EH (cell line): ENCODE data around the gene THSD4.

Experiments
- DNase-seq: peaks from one replicate; pipeline ENCODE4 v3.0.0-alpha.2; 2015; ENCODE audit warnings: low read depth

The THSD4 gene

DNA sequence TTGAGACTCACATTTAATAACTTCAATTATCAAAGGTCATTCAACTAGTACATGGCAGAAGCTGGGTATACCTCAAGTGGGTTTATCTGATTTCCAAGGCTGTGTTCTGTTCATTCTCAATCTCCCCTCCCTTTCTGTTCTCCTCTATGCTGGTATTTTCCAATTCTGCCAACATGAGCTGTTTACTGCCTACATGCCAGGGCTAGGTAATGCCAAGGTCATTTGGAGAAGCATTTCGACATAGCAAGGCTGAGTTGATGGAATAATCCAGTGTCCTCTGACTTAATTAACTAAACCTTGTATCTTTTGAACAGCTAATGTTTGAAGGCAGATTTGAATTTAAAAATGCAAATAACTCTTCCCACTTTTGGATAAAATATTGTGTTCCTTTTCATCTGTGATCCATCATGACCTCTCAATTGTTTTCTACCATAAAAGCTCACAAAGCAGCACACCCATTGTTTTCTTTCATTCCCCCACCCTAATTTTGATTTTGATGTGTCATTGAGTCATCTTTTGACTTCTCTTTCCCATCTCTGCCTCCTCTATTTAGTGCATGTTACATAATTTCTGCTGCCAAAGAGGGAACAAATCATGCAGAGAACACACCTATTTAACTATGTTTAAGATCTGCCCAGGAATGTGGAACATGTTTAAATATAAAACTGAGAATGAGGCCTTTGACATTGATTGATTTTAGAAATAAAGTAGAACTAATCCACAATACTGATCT is 386.2 kb downstream of the THSD4 start:
- no peak for DNase-seq

DNA sequence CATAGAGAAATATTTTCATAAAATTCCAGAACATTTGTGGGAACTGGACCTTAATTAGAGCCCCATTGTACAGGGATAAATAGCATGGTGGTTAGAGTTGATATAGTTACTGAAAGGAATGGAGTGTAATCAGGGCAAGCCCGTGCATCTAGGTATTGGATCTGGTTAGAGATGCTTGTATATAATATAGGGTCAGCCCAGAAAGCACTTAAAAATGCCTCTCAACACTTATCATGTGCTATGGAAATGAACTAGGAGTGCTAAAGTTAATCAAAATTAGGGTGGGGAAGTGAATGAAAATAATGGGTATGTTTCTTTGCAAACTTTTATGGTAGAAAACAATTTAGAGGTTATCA is 386.8 kb downstream of the THSD4 start:
- DNase-seq = no peak

DNA sequence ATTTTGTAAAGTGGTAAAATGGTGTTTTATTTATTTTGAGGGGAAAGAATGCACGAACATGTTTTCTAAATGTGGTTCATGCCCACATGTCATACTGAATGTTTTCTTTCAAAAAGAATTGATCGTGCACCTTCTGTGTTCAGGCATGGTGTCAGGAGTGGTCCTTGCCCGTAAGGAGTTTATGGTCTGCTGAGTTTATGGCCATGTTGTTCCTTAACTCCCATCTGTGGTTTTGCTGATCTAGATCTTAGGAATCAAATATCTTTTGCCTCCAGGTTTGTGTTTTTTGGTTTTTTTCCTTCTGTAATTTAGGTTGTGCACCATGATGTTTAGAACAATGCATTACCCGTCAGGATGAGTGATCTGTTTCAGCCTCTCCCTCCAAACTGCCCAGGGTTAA is 390.7 kb downstream of the THSD4 start:
- DNase-seq = no peak

DNA sequence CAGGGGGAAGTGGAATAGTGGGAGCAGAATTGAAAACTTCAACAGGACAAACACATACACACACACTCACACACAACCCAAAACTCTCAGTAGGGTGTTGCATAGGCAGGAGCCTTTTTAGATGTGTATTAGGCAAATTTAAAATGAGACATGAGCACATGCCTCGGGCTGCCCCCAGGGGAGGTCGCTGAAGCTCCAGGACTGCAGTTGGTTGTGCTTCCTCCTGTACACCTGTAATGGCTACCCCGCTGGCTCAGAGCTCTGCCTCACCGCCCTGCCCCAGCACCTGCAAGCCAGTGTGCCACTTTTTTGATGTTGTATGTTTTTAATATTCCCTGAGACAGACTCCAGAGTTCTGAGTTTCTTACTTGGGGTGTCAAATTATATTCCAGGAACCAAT is 391.7 kb downstream of the THSD4 start:
- DNase-seq = no peak

DNA sequence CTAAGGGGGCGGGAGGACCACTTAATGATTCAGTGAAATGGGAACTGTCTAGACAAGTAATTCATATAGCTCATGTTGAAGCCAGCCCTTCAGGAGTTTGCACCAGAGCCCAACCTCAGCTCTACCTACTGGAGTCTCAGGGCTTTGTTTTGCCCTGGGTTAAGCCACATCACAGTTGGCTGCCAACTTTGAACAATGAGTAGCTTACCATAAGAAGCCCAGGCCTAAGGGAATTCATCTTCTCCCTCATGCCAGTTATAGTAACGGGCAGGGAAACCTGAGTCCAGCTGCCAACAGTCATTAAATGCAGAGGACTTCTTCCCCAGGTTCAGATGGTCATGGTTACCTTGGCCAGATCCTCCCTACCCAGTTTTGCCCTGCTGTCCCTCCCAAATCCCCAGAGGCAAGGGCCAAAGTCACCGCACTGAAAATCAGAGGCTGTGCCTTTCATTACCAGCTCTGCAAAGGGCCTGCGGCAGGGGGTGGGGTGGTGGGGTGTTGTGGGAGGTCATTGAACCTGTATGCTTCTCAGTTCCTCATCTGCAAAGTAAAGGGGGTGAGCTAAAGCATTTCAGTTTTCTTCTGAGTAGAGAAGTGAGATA is 392.9 kb downstream of the THSD4 start:
- DNase-seq = no peak

DNA sequence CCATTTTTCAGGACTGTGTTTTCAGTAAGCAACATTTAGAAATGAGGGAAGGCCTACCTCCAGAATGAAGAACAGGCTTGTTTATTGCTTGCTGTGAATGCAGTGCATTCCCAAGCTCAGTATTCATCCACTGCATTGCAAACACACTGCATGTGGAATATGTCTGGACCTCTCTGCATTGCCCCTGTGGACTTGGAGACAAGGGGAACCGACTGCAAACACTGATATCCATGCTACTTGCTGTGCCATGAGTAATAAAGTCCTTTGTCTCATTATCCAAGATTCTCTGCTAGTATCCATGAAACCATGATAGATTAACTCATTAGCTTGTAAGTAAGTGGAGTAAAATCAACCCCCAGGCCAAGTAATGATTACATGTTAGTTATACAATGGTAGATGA is 393.9 kb downstream of the THSD4 start:
- no peak for DNase-seq

DNA sequence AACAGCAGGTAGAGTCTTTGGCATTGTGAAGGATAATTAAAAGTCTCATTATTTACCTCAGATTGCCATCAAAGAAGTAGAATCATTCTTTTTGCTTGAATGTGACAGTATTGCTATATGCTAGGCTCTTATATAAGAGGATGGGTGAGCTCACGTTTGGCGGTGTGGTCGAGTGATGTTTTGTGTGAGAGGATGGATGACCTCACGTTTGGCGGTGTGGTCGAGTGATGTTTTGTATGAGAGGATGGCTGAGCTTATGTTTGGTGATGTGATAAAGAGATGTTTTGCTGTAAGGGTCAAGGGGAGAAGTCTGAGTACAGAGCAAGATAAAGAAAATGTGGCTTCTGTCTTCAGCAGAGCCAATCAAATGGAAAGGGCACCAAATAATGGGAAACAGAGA is 395.5 kb downstream of the THSD4 start:
- DNase-seq = no peak

DNA sequence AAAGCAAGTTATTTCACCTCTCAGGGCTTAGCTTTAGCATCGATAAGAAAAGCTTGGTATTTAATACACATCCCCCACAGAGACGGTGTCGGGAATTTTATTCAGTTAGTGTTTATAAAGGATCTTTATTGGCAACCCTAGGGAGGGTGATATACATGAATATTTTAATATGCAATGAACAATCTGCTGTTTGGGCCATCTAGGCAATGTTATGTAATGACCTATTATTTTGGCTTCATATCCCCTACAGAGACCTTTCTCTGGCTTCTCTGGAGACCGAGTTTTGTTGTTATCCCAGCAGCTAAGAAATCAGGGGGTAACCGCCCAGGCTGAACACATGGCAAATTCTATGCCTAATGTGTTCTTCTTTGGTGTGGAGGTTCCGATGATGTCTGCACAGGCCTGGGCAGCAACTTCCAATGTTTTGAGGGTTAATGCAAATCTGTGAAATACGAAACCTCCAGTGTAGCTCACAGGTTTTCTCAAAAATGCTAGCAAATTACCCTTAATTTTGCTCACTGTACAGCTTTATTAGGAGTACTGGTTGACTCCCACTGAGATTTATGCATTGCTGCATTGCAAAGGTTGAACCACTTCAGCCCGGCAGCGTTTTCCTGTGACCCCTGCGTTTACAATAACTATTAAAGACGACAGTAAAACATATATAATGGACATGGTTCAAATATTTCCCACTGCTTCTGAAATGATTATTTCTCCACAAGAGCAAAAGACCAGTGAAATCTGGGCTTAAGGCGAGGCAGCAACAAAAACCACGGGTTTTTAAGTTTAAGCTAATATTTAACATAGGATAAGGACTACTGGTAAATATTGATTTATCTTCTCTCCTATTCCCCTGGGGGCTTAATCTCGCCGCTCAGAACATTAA is 396.8 kb downstream of the THSD4 start:
- no peak for DNase-seq

DNA sequence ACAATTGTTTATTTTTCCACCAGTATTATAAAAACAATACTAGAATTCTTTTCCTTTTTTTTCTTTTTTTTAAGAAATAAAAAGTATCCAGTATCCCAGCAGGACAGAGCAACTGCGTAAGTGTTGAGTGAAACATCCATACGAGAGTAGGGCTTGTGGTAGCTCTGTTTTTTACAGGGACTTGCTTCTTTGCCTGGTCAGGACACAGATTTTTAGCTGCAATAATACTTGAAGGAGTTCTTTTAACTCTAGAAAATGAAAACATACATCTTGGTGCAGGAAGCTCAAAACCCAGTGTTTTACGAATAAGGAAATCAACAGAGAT is 397.4 kb downstream of the THSD4 start:
- DNase-seq = no peak

DNA sequence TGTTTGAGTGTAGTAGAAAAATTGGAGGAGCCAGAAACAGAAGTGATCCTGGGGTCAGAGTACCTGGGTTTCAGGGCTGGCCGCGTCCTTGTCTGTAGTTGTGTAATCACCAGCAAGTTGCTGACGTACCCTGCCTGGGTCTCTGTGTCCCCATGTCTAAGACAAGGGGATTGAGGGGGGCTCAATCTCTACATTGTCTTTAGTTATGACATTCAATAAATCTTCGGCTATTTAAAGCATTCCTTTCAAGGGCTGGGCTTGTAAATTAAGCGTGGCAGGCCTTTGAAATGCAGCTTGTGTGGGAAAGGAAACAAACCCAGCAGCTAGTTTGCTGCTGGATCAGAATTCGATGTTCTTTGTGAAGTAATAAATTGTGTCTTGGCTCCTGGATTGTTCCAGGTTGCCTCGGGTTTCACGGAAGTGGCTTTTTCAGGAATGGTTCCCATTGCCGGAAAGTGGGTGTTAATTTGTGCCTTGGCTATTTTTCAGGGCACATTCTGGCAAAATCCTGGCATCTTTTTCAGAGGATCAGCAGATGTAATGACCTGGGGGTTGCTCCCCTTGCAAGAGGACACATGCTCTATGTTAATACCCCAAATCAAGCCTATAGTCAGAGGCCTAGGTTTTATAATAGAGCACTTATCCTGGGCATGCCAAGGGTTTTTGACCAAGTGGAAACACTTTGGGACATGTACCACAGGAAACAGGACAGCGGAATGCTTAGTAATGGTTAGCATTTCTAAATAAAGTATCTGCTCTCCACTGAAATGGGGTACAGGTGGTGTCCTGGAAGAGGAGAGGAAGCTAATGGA is 400.3 kb downstream of the THSD4 start:
- DNase-seq = peak; percentile 6

DNA sequence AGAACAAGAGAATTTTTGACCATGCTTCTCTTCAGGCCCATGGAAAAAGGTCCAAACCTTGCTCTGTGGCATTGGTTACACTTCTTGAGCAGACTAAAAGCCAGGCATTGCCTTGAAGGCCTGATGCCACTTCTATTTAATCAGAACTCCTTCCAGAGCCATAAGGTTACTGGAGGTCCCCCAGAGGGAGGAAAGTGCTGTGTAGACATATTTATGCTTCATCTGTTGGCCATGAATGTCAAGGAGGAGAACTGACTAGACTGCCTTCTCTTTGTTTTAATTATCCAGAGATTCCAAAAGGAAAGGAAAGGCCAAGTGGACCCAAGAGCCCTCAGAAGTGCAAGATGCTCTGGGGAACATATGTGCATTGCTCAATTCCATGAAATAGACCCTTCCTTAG is 402.5 kb downstream of the THSD4 start:
- no peak for DNase-seq

DNA sequence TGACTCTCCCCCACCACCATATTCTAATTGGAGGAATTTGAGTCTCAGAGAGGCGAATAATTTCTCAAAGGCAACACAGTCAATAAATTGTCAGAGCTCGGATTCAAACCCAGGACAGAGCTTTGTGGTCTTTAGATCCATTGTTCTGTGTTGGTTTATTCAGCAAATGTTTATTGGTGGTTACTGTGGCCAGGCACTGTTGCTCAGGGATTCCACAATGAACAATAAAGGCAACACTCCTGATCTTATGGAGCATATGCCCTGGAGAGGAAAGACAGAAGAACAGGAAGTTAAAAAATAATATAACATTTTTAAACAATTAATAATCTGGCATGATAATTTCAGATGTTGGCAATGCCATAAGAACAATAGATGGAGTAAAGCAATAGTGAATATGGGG is 403.4 kb downstream of the THSD4 start:
- DNase-seq = no peak

DNA sequence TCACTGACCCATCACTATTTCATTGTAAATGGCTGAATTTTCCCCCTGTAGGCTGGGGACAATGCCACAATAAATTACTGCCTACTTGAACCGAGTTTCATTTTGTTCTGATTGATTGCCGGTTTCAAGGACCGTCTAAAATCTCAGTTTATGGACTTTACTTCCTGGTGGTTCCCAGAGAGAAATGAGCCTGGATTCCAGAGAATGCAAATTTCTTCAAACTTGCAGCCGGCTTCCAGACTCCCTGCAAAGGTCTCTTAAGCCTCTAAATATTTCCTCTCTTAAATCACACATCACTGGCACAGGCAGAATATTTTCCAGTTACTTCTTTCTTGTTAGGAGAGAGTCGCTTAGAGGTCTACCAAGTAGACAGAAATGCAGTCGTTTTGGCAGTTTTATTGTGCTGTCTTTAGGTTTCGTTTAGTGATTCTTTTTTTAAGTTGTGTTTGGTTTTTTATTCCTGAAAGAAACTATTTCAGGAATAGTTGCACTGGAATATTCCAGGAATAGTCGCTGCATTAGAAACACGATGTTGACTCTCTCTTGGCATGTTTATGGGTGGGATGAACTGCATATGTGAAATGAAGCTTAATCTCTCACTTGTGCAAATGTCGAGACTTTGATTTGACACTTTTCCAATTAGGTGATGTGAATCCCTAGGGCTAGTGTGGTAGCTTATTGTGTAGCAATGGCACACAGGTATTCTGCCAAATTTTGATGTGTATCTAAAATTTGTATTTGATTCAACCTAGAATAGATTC is 411.0 kb downstream of the THSD4 start:
- peak; percentile 80 for DNase-seq

DNA sequence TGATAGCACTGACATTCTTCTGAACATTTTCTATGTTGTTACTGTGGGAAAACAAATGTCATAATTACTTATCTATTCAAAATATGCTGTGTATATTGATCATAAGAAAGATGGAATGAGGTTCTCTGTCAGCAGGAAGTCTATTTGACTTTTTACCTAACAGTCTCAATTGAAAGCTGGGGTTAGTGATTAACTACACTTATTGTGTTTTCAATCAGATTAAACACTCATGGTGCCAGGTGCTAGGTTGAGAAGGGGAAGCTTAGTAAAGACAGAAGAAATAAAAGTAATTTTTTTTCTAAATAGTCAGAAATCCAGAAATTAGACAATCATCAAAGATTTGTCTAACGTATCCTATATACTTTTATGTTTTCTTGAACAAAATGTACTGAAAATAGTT is 414.1 kb downstream of the THSD4 start:
- DNase-seq = no peak

DNA sequence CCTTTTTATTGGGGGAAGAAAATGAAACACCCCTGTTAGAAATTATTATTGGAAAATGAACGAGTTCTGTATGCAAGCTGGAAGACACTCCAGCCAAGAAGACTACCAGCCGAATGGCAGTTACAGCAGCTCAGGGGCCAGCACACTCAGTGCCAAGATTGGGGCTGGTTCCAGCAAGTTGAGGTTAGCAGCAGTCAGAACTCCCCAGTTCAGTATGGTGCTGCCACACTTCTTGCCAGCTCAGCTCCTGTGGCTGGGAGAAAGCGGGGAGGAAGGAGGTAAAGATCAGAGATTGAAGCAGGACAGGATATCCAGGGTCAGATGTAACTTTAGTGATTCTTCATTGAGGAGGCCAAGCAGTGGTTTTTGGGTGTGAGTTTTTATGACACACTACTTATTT is 414.8 kb downstream of the THSD4 start:
- no peak for DNase-seq

DNA sequence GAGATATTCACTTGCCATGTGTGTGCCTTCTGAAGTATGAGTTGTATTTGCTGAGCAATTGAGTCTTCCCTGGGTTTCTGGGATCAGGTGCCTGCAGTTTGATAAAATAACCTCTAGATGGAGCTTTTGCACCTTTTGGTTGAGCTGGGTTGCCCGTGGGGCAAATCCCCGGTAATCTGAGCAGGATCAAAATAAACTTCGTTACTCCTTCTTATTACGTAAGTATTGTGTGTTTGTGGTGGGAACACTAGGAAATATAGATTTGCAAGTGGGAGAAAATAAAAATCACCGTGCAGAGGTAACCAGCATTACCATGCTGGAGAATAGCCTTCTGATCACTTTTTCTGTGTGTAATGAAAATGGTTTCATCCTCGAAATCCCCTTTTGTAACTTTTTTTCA is 417.7 kb downstream of the THSD4 start:
- peak; percentile 48 for DNase-seq

DNA sequence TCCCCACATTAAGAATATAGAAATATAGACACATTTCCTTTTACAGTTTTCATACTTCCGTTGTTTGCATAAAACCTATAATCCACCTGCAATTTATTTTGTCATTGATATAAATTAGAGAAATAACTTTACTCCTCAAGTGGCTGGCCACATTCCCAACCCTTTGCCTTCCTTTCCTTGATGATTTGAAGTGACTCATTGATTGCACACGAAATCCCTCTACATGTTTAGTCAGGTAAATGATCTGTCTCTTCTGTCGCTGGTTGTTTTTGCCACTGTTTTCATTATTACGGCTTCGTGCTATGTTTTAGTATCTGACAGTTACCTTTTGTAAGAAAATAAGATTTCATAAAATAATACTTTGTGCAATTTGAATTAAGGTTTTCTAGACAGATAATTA is 422.9 kb downstream of the THSD4 start:
- no peak for DNase-seq

DNA sequence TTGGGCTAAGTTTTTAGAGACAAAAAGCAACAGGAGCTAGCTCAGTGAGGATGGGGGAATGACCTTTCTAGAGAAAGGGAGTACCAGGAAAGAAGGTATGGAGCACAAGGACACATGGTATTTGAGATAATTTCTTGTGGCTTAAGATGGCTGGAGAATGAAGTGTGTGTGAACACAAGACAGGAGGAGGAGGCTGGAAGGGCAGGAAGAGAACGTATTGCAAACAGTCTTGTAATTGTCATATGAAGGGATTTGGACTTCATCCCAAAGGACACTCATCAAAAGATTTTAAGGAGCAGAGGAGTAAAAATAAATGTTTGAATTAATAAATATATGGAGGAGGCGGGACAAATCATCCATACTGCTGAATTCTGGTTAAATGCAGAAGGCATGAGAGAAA is 426.5 kb downstream of the THSD4 start:
- DNase-seq = no peak

DNA sequence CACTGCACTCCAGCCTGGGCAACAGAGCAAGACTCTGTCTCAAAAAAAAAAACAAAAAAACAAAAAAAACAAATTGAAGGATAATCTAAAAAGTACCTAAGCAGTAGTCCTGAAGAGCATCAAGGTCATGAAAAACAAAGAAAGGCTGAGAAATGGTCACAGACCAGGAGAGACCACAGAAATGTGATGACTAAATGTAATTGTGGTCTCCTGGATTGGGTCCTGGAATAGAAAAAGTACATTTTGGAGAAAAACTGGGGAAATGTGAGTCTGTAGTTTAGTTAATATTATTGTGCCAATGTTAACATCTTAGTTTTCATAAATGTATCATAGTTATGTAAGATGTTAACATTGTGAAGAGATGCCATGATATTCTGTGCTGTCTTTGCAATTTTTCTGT is 427.6 kb downstream of the THSD4 start:
- no peak for DNase-seq

DNA sequence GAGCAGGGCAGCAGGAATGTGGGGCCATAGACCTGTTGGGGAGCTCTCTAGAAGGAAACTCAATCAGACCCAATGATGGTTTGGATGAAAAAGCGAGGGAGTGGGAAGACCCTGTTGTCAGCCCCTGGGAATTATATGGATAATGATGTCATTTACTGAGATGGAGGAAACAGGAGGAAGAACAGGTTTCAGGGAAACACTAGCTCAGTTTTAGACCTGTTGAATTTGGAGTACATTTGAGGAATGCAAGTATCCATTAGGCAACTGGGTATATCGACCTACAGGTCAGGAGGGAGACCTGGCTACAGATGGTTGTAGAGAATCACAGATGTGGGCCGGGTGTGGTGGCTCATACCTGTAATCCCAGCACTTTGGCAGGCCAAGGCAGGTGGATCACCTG is 428.1 kb downstream of the THSD4 start:
- no peak for DNase-seq

DNA sequence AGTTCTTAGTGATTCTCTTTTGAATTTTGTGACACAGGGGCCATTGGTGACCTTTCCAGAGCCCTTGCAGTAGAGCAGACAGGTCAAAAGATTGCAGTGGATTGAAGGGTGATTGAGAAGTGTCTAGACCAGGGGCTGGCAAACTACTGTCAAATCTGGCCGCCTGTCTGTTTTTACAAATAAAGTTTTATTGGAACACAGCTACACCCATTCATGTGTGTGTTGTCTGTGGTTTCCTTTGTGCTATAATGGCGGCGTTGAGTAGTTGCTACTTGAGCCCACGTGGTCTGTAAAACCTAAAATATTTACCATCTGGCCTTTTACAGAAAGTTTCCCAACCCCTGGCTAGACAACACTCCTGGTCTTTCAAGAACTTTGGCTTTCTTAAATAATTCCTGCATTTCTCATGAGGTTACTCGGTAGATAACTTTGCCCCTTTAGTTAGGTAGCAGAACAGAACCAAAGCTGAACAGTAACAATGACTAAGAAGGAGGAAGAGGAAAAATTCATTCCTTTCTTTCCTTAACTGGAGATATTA is 430.0 kb downstream of the THSD4 start:
- peak; percentile 19 for DNase-seq

DNA sequence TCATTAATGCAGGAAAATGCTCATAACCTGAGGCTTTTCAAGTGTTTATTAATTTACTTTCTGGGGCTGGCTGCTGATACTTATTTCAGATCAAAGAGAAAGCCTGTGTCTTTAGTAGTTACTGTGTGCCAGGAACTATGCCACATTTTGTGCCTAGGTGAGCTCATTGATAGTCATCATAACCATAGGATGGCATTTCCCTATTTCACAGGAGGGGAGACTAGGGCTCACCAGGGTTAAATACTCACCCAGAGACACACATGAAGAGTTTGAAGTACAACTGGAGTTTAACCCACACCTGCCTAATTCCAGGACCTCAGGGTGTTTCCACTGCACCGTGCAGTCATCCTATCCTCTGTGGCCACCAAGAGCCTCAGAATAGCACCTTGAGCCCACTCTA is 430.7 kb downstream of the THSD4 start:
- DNase-seq = no peak
